Epithelial cell of prostate (primary cell): ENCODE results near the gene CLSTN1.

Source experiments
- DNase-seq: peaks from one replicate; pipeline ENCODE4 v3.0.0-alpha.2; 2011; ENCODE audit warnings: low read depth, low spot score
- H3K27ac ChIP-seq: fragments of 450-650 bp; 2 replicates; pipeline ENCODE4 v1.5.1; 2017; ENCODE audit warnings: mild to moderate bottlenecking

Gene CLSTN1

GRCh38 chr1:9699361-9699760 is 124.4 kb downstream of the CLSTN1 start:
- H3K27ac ChIP-seq = peak overlapping the region; percentile 77
- no peak for DNase-seq

GRCh38 chr1:9696793-9697192 is 127.0 kb downstream of the CLSTN1 start:
- H3K27ac ChIP-seq = no peak overlapping the region
- DNase-seq = no peak

- H3K27ac ChIP-seq = no peak overlapping the region
- DNase-seq = no peak
These were observed 132.1 kb downstream of the CLSTN1 start for GRCh38 chr1:9691691-9692090.

- no peak overlapping the region for H3K27ac ChIP-seq
- DNase-seq = no peak
These were observed 132.7 kb downstream of the CLSTN1 start for GRCh38 chr1:9691108-9691445.

- no peak for DNase-seq
- H3K27ac ChIP-seq = peak overlapping the region; percentile 31
These were observed 133.2 kb downstream of the CLSTN1 start for GRCh38 chr1:9690440-9691107.

GRCh38 chr1:9689971-9690381 is 133.8 kb downstream of the CLSTN1 start:
- peak overlapping the region; percentile 31 for H3K27ac ChIP-seq
- no peak for DNase-seq

GRCh38 chr1:9689011-9689706 is 134.6 kb downstream of the CLSTN1 start:
- DNase-seq = no peak
- peak overlapping the region; percentile 61 for H3K27ac ChIP-seq

GRCh38 chr1:9688599-9688998 is 135.2 kb downstream of the CLSTN1 start:
- H3K27ac ChIP-seq = peak overlapping the region; percentile 61
- DNase-seq = no peak

- H3K27ac ChIP-seq = peak overlapping the region; percentile 61
- DNase-seq = no peak
These were observed 135.7 kb downstream of the CLSTN1 start for GRCh38 chr1:9687874-9688582.

GRCh38 chr1:9687120-9687873 is 136.5 kb downstream of the CLSTN1 start:
- peak overlapping the region; percentile 61 for H3K27ac ChIP-seq
- DNase-seq = no peak

GRCh38 chr1:9684801-9685200 is 139.0 kb downstream of the CLSTN1 start:
- no peak overlapping the region for H3K27ac ChIP-seq
- no peak for DNase-seq

- H3K27ac ChIP-seq = no peak overlapping the region
- no peak for DNase-seq
These were observed 142.9 kb downstream of the CLSTN1 start for GRCh38 chr1:9680828-9681227.

- DNase-seq = no peak
- no peak overlapping the region for H3K27ac ChIP-seq
These were observed 143.7 kb downstream of the CLSTN1 start for GRCh38 chr1:9680091-9680490.
